NCI-H82 treated with DMSO at 0.1 percent for 48 hours (cell line): ENCODE results near the gene CLCF1.

Source experiments
- DNase-seq: peaks from one replicate; lab custom pipeline; 2025; ENCODE audit not compliant: unreplicated experiment; lab: John Stamatoyannopoulos, UW

CLCF1 gene

DNA sequence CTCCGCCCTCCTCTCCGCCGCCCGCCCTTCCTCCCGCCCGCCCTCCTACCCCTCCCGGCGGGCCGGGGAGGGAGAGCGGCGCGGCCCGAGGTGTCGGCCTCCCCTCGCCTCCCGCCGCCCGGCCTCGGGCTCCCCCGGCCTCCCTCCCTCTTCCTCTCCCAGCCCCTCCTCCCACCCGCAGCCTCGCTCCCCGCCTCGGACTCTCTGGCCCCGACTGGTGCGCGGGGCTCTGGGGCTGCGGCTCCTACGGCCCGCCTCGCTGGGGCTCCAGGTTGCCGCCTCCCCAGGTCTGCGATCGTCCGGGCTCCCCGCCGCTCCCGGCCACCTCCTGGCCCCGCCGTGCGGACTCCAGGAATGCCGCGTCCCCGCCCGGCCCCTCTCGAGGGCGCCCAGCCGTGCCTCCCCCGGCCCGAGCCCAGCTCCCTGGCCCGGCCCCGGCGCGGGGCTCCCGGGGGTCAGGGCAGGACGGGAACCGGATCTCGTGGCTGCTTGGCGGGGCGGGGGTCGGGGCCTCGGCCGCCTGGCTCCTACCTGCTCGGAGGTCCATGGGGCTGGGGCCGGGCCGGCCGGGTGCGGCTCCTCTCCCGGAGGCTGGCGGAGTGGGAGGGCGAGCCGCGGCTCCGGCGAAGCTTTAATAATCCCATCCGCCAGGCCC is at the start of gene CLCF1:
Gene CLCF1 (minus strand): TSS at position 606 of the 655 bp plus-strand sequence. CDS start 59 bp downstream, at position 547.
- DNase-seq, result no peak

DNA sequence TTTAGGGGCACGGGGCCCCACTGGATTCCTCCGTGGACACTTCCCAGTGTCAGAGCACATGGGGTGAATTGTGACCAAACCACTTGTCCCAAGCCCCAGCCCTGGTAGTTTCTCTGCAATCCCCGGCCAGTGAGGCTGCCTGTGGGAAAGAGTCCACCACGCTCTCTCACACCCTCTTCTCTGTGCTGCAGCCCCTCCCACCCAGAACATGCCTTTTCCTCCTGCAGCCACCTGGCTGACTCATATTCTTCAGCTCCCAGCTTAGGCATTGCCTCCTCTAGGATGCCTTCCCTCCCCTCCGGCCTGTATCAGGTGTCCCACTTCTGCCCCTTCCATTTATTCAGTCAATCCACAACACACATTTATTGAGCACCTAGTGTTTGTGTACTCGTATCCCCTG is 49.5 kb upstream of the CLCF1 start:
- no peak for DNase-seq

DNA sequence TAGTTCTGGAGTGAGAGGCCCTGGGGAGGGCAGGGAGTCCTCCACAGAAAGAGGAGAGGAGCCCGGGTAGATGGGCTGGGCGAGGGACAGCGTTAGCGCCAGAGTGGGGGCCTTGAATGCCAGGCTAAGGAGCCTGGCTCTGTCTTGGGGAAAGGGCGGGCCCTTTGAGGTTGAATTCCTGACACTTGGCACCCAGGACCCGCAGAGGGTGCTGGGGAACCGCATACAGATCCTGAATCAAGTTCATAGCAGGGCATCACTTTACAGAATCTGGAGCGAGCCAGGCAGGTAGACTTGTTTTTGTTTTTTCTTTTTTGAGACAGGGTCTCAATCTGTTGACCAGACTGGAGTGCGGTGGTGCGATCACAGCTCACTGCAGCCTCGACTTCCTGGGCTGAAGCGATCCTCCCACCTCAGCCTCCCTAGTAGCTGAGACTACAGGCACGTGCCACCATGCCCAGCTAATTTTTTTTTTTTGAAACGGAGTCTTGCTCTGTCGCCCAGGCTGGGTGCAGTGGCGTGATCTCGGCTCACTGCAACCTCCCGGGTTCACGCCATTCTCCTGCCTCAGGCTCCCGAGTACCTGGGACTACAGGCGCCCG is 48.1 kb upstream of the CLCF1 start:
- DNase-seq, result no peak

- DNase-seq, result peak; percentile 60
Observed at GRCh38 chr11:67420646-67421429, 47.4 kb upstream of the CLCF1 start.

- DNase-seq, result no peak
Observed at GRCh38 chr11:67420147-67420645, 46.8 kb upstream of the CLCF1 start.

DNA sequence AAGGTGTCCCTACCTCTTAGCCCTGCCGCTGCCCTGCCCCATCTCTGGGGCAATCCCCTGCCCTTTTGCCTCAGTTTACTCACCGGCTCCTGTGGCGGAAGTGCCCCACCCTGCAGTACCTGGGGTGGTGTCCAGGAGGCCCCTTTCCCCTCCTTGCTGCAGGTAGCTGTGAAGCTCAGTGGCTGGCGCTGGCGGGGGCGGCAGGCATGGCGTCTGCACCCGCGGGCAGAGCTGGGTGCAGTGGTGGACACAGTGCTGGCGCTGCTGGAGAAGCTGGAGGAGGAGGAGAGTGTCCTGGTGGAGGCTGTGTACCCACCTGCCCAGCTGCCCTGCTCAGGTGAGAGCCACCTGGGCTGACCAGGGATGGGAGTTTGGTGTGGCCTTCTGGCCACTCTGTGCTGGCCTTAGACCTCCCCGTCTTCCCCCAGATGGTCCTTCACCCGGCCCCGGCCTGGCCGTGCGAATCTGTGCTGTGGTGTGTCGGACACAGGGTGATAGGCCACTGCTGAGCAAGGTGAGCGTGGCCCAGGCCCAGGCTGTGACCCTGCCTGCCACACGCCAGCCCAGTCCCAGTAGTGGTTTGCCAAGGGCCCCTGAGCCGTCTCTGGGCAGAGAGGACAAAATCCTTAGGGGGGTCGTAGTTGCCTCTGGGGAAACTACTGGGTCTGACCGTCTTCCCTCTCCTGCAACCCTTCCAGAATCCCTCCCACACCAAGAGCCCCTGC is 46.1 kb upstream of the CLCF1 start:
- no peak for DNase-seq

GRCh38 chr11:67418476-67419281 is 45.3 kb upstream of the CLCF1 start:
- no peak for DNase-seq

GRCh38 chr11:67417425-67417824 is 44.0 kb upstream of the CLCF1 start:
- no peak for DNase-seq

DNA sequence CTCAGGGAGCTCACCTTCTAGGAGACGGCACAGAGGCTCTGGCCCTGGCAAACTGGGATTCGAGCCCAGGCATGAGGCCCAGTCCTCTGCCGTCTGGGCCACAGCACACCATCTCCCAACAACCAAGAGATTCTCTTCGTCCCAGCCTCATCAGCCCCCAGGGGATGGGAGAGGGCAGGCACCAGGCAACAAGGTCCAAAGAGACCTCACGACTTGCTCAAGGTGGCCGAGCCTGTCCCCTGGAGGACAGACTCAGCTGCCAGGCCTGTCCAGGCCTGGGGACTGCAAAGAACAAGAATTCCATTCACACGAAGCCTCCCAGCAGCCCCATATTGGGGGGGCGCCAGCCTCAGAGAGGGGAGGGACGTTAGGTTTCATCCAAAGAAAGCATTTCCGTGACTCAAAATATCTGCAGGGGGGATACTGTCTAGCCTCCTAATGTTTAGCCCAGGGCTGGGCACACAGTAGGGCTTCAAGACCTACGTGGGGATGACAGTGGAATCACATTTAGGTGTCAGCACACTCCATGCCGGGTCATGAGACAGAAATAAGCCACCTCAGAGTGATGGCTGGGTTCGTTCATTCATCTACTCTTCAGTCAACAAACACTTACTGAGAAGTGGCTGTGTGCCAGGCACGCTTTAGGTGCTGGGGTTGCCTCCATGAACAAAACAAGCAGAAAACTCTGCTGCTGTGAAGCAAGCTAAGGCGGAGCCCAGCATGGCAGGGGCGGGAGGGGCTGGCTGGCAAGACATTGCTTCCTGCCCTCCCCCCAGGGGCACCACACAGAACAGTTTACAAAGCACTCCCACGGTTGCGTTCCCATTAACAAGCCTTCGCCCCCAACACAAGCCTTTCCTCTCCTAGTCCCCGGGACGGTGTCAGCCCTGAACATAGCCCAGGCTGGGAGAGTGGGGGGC is 43.3 kb upstream of the CLCF1 start:
- DNase-seq, result no peak

DNA sequence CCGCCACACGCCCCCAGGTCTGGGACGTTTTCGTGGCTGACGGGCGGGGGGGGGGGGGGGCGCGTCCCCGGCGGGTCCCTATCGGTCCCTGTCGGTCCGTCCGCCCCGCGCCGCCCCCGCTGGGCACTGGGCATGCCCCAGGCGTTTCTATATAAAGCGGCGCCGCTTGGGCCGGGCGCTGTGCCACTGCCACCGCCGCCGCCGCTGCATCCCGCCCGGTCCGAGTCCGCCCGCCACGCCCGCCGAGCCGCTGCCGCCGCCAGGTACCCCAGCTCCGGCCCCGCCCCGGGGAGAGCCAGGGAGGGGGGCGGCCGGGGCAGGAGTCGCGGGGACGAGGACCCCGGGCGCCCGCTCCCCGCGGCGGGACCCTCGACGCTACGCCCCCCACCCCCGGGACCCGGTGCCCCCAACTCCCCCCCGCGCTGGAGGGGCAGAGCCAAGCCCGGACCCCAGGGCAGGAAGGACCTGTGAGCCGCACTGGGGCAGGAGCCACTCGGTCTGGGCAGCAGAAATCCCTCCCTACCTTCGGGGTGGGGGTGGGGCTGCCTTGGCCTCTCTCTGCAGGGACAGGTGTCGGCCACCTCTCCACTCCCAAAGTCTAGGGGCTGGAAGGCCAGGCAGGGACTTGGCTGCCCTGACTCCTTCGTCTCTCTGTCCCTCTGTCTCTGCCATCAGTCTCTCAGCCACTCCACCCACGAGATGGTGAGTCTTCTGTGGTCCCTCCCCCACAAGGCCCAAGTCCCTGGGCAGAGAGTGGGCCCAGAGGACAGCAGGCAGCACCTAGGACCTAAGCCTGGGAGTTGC is 42.3 kb upstream of the CLCF1 start, which contains the start of gene CARNS1:
Gene CARNS1 (plus strand): TSS at position 178 of the 804 bp plus-strand sequence. CDS start 522 bp downstream, at position 700.
- DNase-seq, result no peak

- DNase-seq, result no peak
Observed at GRCh38 chr11:67413266-67413849, 40.0 kb upstream of the CLCF1 start.

- DNase-seq, result no peak
Observed at GRCh38 chr11:67412495-67413179, 39.2 kb upstream of the CLCF1 start.

DNA sequence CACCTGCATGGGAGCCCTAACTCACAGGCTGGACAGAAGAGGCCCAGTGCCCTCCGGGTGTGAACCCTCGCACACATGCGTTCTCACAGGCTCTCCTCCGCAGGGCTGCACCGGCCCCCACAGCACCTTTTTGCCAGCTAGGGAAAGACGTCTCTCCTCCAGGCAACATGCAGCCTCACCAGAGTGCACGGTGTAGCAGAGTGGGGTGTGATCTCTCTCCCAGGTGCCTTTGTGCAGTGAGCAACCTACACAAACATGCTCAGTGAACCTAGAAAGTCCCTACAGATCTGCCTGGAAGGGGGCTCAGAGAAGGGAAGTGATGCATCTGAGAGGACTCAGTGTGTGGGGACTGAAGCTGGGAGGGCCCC is 38.4 kb upstream of the CLCF1 start:
- no peak for DNase-seq

GRCh38 chr11:67410984-67411784 is 37.8 kb upstream of the CLCF1 start:
- DNase-seq, result no peak

- no peak for DNase-seq
Observed at GRCh38 chr11:67410369-67410831, 37.0 kb upstream of the CLCF1 start.

DNA sequence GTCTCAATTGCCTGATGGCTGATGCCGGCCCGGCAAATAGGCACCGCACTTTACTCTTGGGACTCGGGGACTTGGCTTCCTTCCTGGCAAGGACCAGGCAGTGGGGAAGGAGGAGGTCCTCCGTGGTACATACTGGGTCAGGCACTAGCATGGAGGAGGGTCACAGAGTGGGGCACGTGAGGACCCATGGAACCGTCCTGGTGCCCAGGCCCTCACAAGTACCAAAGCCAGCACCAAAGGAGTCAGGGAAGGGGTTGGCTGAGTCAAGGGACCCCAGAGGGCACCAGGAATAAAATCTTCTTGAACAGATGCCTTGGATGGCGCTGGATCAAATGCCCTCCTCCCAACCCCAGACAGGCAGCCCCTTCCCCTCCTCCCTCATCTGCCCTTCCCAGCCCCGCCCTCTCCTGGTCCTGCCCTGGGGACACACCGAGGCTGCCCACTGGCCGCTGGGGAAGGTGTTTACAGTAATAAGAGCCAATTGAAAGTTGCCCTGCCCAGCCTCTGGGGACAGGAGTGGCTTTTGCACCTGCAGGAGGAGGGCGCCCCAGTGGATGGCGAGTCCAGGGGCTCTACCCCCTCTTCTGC is 36.5 kb upstream of the CLCF1 start:
- DNase-seq, result peak; percentile 0
